ENCODE data around the gene LCMT1.

DNA sequence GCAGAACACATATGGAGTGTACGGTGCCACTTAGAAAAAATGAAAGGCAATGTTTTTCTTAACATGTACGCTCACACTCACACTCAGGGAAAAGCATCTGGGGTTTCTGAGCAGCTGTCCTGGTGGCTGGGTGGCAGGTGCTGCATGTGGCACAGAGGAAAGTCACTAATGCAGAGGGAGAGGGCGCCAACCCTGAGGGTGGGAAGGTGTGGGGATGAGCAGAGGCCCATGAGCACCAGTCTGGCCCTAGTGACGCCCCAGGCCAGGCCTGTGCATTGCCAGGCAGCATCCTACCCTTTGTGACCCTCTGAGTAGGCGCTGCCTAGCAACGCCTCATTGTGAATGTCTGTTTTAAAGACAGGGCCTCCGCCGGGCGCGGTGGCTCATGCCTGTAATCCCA lies 19.1 kb upstream of the LCMT1 start:
- TF ChIP-seq ZBTB21 (CRISPR knock-in tag; IDR thresholded peaks at IDR 0.05; ENCODE audit: borderline replicate concordance), result no peak
- no peak for TF ChIP-seq CTCF (IDR thresholded peaks at IDR 0.05)
- no peak for TF ChIP-seq E2F1 (CRISPR knock-in tag; IDR thresholded peaks at IDR 0.05)
- TF ChIP-seq USF1 (CRISPR knock-in tag; IDR thresholded peaks at IDR 0.05), result no peak
- TF ChIP-seq CBFB (CRISPR knock-in tag; IDR thresholded peaks at IDR 0.05; ENCODE audit: low read depth), result no peak
- TF ChIP-seq TEAD4 (CRISPR knock-in tag; IDR thresholded peaks at IDR 0.05), result no peak
- TF ChIP-seq KAT7 (CRISPR knock-in tag; IDR thresholded peaks at IDR 0.05; ENCODE audit: borderline replicate concordance), result no peak
- TF ChIP-seq PREB (CRISPR knock-in tag; IDR thresholded peaks at IDR 0.05; ENCODE audit: borderline replicate concordance), result no peak
- TF ChIP-seq ESRRA (CRISPR knock-in tag; IDR thresholded peaks at IDR 0.05; ENCODE audit: borderline replicate concordance), result no peak
- TF ChIP-seq JUN (CRISPR knock-in tag; IDR thresholded peaks at IDR 0.05), result no peak
